Bronchial epithelial cell (primary cell): ENCODE data around the gene BEAN1. TPM values are rescaled to one million over a fixed set of nuclear protein-coding genes. Genes with fewer than 3 reads are reported as not detected.

Experiments
- DNase-seq: peaks from one replicate; pipeline ENCODE4 v3.0.0-alpha.2; 2010; ENCODE audit warnings: low read depth
- FAIRE-seq: peaks from 2 replicates; lab custom pipeline; 2011; peaks lifted over from hg19 to GRCh38; lab: Jason Lieb, UNC
- H3K27me3 ChIP-seq: 2 replicates; pipeline ENCODE4 v1.5.1; 2011; ENCODE audit warnings: low read length; ENCODE audit not compliant: control insufficient read depth, insufficient read depth
- H3K36me3 ChIP-seq: 2 replicates; pipeline ENCODE4 v1.5.1; 2011; ENCODE audit warnings: low read length; ENCODE audit not compliant: control insufficient read depth, insufficient read depth
- H3K4me3 ChIP-seq: 2 replicates; pipeline ENCODE4 v1.5.1; 2011; ENCODE audit warnings: mild to moderate bottlenecking, low read depth, low read length, control low read depth
- total RNA-seq: library from RNA; depleted of rRNA; stranded (reverse); fragments of >200 nt; gene quantifications from 2 replicates; pipeline ENCODE4 v1.2.1, GENCODE V29; 2014
- TF ChIP-seq, protein P1 (sequence below): IDR thresholded peaks from 2 replicates; pipeline ENCODE4 v1.5.1; 2011; ENCODE audit warnings: mild to moderate bottlenecking, moderate library complexity, low read length, control low read depth, inconsistent platforms; ENCODE audit not compliant: insufficient read depth, severe bottlenecking

The BEAN1 gene
- total RNA-seq, 1 donor from 2014 or later = not detected

DNA sequence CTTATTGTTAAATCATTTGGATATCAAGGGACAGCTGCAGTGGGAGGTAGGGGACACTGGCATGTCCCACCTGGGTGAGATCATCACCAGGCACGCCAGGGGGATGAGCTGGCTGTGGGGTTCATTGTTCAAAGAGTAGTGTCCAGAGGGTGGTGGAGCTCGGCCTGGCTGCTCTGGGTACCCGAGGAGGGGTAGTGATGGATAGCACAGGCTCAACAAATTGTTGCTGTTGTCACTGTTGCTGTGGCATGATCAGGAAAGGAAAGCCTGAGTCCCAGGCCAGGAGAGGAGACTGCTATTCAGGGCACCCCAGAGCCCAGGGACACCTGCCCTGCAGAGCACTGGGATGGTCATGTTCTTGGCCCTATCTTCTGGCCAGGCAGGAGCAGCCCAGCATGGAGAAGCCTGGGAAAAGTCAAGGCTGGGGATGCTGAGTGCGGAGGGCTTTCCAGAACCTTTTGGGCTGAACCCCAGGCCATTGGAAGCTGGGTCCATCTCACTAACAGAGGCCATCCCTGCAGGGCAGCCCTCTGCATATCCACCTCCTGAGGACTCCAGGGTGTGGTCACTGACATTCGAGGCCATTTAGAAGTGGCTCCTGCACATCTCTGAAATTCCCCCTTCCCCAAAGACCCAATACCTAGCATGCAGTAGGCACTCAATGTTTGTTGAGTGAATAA, 12.1 kb downstream of the BEAN1 start:
- peak; percentile 43 for FAIRE-seq
- TF ChIP-seq, protein P1, sequence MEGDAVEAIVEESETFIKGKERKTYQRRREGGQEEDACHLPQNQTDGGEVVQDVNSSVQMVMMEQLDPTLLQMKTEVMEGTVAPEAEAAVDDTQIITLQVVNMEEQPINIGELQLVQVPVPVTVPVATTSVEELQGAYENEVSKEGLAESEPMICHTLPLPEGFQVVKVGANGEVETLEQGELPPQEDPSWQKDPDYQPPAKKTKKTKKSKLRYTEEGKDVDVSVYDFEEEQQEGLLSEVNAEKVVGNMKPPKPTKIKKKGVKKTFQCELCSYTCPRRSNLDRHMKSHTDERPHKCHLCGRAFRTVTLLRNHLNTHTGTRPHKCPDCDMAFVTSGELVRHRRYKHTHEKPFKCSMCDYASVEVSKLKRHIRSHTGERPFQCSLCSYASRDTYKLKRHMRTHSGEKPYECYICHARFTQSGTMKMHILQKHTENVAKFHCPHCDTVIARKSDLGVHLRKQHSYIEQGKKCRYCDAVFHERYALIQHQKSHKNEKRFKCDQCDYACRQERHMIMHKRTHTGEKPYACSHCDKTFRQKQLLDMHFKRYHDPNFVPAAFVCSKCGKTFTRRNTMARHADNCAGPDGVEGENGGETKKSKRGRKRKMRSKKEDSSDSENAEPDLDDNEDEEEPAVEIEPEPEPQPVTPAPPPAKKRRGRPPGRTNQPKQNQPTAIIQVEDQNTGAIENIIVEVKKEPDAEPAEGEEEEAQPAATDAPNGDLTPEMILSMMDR = no peak
- Histone ChIP-seq H3K36me3 (no peaks in the 10 kb centered on the region), H3K27me3 (peaks cover 2% of the 10 kb centered on the region), H3K4me3 (no peak overlapping the region)
- no peak for DNase-seq

DNA sequence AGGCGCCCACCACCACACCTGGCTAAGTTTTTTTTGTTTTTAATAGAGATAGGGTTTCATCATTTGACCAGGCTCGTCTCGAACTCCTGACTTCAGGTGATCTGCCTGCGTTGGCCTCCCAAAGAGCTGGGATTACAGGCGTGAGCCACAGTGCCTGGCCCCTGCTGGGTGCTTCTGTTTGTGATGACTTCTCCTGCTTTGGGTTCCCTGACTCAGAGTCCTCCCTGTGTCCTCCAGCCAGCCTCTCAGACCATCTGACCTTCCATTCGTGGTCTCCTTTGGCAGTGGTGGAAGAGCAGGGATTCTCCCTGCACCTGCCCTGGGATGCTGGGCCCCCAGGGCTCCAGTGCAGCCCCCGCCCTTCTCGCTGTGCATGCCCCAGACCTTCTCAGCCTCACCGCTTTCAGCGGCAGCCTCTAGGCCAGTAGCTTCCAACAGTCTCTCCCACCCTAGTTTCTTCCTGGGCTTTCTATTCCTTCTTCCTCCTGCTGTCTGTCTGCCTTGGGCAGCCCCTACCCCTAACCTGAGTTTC, 13.2 kb downstream of the BEAN1 start:
- DNase-seq (no peak), FAIRE-seq (no peak)
- TF ChIP-seq, protein P1 = no peak
- peaks cover 2% of the 10 kb centered on the region for H3K27me3 ChIP-seq
- H3K4me3 ChIP-seq = no peak overlapping the region
- H3K36me3 ChIP-seq = no peaks in the 10 kb centered on the region

GRCh38 chr16:66440970-66441369, 13.9 kb downstream of the BEAN1 start:
- no peak overlapping the region for H3K4me3 ChIP-seq
- peaks cover 2% of the 10 kb centered on the region for H3K27me3 ChIP-seq
- no peaks in the 10 kb centered on the region for H3K36me3 ChIP-seq
- TF ChIP-seq, protein P1 = no peak
- DNase-seq (no peak), FAIRE-seq (no peak)

DNA sequence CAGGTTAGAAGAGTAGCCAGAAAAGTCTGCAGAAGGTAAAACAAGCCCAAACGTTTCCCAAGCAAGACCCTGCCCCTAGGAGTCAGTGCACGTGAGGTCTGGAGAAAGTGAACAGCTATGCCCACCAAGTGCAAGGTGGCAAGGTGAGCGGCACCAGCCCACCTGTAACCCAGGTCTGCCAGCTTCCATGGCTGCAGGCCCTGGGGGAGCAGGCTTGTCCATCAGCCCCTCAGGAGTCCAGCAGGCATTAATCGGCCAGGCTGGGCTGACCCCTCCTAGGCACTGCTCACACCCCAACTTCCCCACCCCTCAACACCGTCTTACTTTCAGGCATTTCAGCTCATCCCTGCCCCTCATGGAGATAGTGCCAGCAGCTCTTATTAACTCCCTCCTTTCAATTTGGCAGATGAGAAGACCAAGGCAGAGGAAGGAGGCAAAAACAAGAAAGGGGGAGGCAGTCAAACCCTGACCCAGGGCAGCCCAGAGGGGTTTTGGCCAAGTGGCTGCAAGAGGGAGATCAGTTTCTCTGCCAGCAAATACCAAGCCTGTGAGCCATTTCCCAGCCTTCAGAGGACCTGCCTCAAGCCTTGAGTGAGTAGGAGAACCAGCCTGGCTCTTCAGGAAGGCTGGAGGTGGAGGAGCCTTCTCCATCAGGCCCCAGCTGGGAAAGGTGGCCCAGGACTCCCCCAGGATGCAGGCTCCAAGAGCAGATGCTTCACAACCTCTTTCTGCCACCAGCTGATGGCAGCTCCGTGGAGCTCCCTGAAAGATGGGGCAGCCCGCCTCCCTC, 14.7 kb downstream of the BEAN1 start:
- Histone ChIP-seq H3K36me3 (no peaks in the 10 kb centered on the region), H3K27me3 (peaks cover 2% of the 10 kb centered on the region), H3K4me3 (no peak overlapping the region)
- TF ChIP-seq, protein P1 = no peak
- DNase-seq (peak; percentile 51), FAIRE-seq (no peak)

- TF ChIP-seq, protein P1 = no peak
- peaks cover 2% of the 10 kb centered on the region for H3K27me3 ChIP-seq
- no peaks in the 10 kb centered on the region for H3K36me3 ChIP-seq
- FAIRE-seq = peak; percentile 13
- DNase-seq = no peak
- H3K4me3 ChIP-seq = no peak overlapping the region
Observed at GRCh38 chr16:66442502-66443268, 15.6 kb downstream of the BEAN1 start.
